Measurements from ENCODE around the gene CD36. TPM values are rescaled to one million over a fixed set of nuclear protein-coding genes. Genes with fewer than 3 reads are reported as not detected.

The CD36 gene
- total and polyA plus RNA-seq, 2 of the 8 experiments (the other 6 are each of a cell fraction or from before 2014, with no cell fraction given): 0.33 to 0.60 TPM

GRCh38 chr7:80618096-80618495 lies 20.3 kb upstream of the CD36 start:
- no peak overlapping the region for H2BK5ac ChIP-seq (ENCODE audit: low read depth, low read length)
- H3K9ac ChIP-seq (replicated peaks in 1 of 4; ENCODE audit: extremely low read depth in 1 of 4, low read depth in 3 of 4, low read length in 3 of 4): no peak overlapping the region
- 100% methylated on average over 1 of the region's 1 CpG; no CpG with 5 or more reads in 1 of the 2 experiments for WGBS, 2 experiments (ENCODE audit: extremely low coverage in 1 of 2, insufficient coverage in 1 of 2, insufficient read length in 1 of 2, insufficient replicate concordance in 2 of 2, low coverage in 1 of 2, low lambda C conversion rate in 2 of 2, missing lambda C conversion rate in 1 of 2)
- no peaks in the 10 kb centered on the region for H3K36me3 ChIP-seq (ENCODE audit: control insufficient read depth in 2 of 4, insufficient read depth in 4 of 4, low read length in 3 of 4)
- no peak overlapping the region for H4K5ac ChIP-seq (ENCODE audit: insufficient read length, low read depth, low read length)
- CTCF ChIA-PET (ENCODE audit: partially characterized antibody): interaction anchor here (0.6 to 1.1 kb wide), 5 partner anchors 10 to 1338 kb away, joined by 3 to 4 read pairs (median 3); no protein-coding TSS in a partner anchor
- no peaks in the 10 kb centered on the region for H3K27me3 ChIP-seq (replicated peaks in 1 of 4; ENCODE audit: control insufficient read depth in 3 of 4, extremely low read depth in 1 of 4, insufficient read depth in 3 of 4, low read length in 3 of 4)
- H3K9me3 ChIP-seq (ENCODE audit: insufficient read depth in 2 of 2, low read depth in 1 of 2, low read length in 1 of 2): no peaks in the 10 kb centered on the region
- H3K4me2 ChIP-seq (ENCODE audit: insufficient read depth in 1 of 2, low read depth in 2 of 2, low read length in 2 of 2): no peak overlapping the region
- no peaks in the 10 kb centered on the region for H4K20me1 ChIP-seq (replicated peaks in 1 of 2; ENCODE audit: control insufficient read depth in 1 of 2, insufficient read depth in 2 of 2, low read length in 2 of 2)
- H3K56ac ChIP-seq (replicated peaks; ENCODE audit: insufficient read length, low read depth, low read length): no peak overlapping the region
- H2BK120ac ChIP-seq (replicated peaks; ENCODE audit: low read depth, low read length): no peak overlapping the region
- H2BK15ac ChIP-seq (ENCODE audit: low read length): no peak overlapping the region
- H3K79me1 ChIP-seq (ENCODE audit: low read depth, low read length): no peaks in the 10 kb centered on the region
- H3K4me3 ChIP-seq (ENCODE audit: extremely low read depth in 1 of 4, insufficient read depth in 2 of 4, low read depth in 3 of 4, low read length in 4 of 4): no peak overlapping the region
- no peaks in the 10 kb centered on the region for H3K79me2 ChIP-seq (ENCODE audit: control insufficient read depth in 1 of 2, insufficient read depth in 2 of 2, low read length in 2 of 2)
- no peak overlapping the region for H3K27ac ChIP-seq (ENCODE audit: low read depth, low read length)
- H3K18ac ChIP-seq (ENCODE audit: extremely low read depth, low read length): no peak overlapping the region
- POLR2A ChIA-PET (ENCODE audit: partially characterized antibody): no interaction called here
- H3K4ac ChIP-seq (replicated peaks; ENCODE audit: insufficient read length, low read depth, low read length): no peak overlapping the region
- H3K14ac ChIP-seq (ENCODE audit: insufficient read length): no peak overlapping the region
- H3K23ac ChIP-seq (ENCODE audit: insufficient read length): no peak overlapping the region
- H2BK20ac ChIP-seq (ENCODE audit: low read length): no peak overlapping the region
- H3K23me2 ChIP-seq (ENCODE audit: low read depth, low read length): no peaks in the 10 kb centered on the region
- H2AK5ac ChIP-seq (ENCODE audit: low read depth, low read length): no peak overlapping the region
- H3K4me1 ChIP-seq (replicated peaks in 1 of 4; ENCODE audit: control insufficient read depth in 3 of 4, insufficient read depth in 4 of 4, low read length in 3 of 4): no peaks in the 10 kb centered on the region; a peak in 1 of 7 replicates
- H4K91ac ChIP-seq (replicated peaks; ENCODE audit: insufficient read length, low read length): no peak overlapping the region
- FAIRE-seq (no peak), DNase-seq (ENCODE audit: low read depth in 1 of 2, low spot score in 2 of 2) (no peak)
- H2AFZ ChIP-seq (ENCODE audit: low read length): no peak overlapping the region
- no peak overlapping the region for H4K8ac ChIP-seq (ENCODE audit: extremely low read depth, insufficient read depth, low read length)
- H2BK12ac ChIP-seq (ENCODE audit: low read depth, low read length): no peak overlapping the region
- TF ChIP-seq KDM4A (IDR thresholded peaks at IDR 0.05; ENCODE audit: low read depth, low read length, severe bottlenecking) (no peak), SIX5 (IDR thresholded peaks at IDR 0.05; ENCODE audit: low read depth, low read length) (no peak), CTBP2 (IDR thresholded peaks at IDR 0.05; ENCODE audit: borderline replicate concordance, insufficient read depth, insufficient read length, low read length) (no peak), RXRA (IDR thresholded peaks at IDR 0.05; ENCODE audit: insufficient read depth, low read depth, low read length) (no peak), TEAD4 (IDR thresholded peaks at IDR 0.05; ENCODE audit: low read depth, low read length) (no peak), SUZ12 (IDR thresholded peaks at IDR 0.05; ENCODE audit: low read length) (no peak), CBX5 (IDR thresholded peaks at IDR 0.05; ENCODE audit: low read depth, low read length) (no peak), HDAC6 (IDR thresholded peaks at IDR 0.05; ENCODE audit: low read depth, low read length) (no peak), POU5F1 (IDR thresholded peaks at IDR 0.05; ENCODE audit: low read depth, low read length) (no peak), SP4 (IDR thresholded peaks at IDR 0.05; ENCODE audit: low read length) (no peak), EGR1 (IDR thresholded peaks at IDR 0.05; ENCODE audit: borderline replicate concordance, low read depth, low read length) (no peak), SP1 (IDR thresholded peaks at IDR 0.05; ENCODE audit: low read depth, low read length) (no peak), TBP (IDR thresholded peaks at IDR 0.05; ENCODE audit: low read depth, low read length) (no peak)
- TF ChIP-seq, protein P1, sequence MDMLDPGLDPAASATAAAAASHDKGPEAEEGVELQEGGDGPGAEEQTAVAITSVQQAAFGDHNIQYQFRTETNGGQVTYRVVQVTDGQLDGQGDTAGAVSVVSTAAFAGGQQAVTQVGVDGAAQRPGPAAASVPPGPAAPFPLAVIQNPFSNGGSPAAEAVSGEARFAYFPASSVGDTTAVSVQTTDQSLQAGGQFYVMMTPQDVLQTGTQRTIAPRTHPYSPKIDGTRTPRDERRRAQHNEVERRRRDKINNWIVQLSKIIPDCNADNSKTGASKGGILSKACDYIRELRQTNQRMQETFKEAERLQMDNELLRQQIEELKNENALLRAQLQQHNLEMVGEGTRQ (IDR thresholded peaks at IDR 0.05; ENCODE audit: low read length): no peak

All from H1 (cell line).